Measurements from ENCODE around the gene OR1L8. TPM values are rescaled to one million over a fixed set of nuclear protein-coding genes. Genes with fewer than 3 reads are reported as not detected.
"Not testable (repeated sequence)": the region's sequence is repeated elsewhere in the genome, so short reads cannot be mapped to it uniquely, and the experiment has no call there.

OR1L8 gene
- total RNA-seq, 1 experiment from 2014 or later = not detected

DNA sequence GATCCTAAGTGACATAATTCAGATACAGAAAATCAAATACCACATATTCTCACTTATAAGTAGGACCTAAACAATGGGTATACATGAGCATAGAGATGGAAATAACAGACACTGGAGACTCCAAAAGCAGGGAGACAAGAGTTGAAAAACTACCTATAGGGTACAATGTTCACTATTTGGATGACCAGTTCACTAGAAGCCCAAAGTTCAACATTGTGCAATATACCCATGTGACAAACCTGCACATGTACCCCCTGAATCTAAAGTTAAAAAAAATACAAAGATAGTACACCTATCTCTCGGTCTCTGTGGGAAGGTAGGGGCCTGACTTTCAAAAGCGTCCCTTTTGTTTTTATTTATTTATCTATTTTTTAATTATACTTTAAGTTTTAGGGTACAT lies 44.4 kb downstream of the OR1L8 start:
- H3K4me1 Mint-ChIP-seq = no peaks in the 10 kb centered on the region
- peaks cover 75 to 79% of the 10 kb centered on the region in 2 experiments for H3K9me3 Mint-ChIP-seq
- no CpG with 5 or more reads among the region's 2 CpGs for WGBS (ENCODE audit: extremely low coverage, insufficient read length, low lambda C conversion rate)

DNA sequence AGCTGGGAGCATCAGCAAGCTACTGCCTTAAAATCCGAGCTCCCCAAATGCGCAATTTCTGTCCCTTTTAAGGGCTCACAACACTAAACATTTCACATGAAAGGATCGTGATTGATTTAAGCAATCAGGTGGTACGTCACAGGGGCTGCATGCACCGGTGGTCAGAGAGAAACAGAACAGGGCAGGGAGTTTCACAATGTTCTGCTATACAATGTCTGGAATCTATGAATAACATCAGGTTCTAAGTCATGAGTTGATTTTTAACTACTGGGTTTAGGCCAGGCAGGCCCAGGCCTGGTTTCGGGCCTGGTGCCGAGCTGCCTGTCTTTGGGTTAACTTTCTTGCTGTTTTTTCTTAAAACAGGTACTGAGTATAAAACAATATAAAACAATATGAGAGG lies 46.1 kb downstream of the OR1L8 start:
- H3K4ac ChIP-seq (ENCODE audit: low read depth, low read length); H2AFZ ChIP-seq (ENCODE audit: low read length); H4K5ac ChIP-seq (ENCODE audit: insufficient read length, low read depth, low read length); H3K27me3 Mint-ChIP-seq (ENCODE audit: low read depth); H3K9ac ChIP-seq (ENCODE audit: extremely low read depth, insufficient read length, low read length); H3K27ac Mint-ChIP-seq; H3K79me2 ChIP-seq (ENCODE audit: insufficient read depth, low read length); H3K4me1 Mint-ChIP-seq; H3K23me2 ChIP-seq (ENCODE audit: insufficient read length, low read depth, low read length, poor library complexity, severe bottlenecking); H4K20me1 ChIP-seq (ENCODE audit: control insufficient read depth, insufficient read depth, insufficient read length); H3K4me3 Mint-ChIP-seq; H3K79me1 ChIP-seq (ENCODE audit: insufficient read depth, low read depth, low read length, poor library complexity, severe bottlenecking); H3T11ph ChIP-seq (ENCODE audit: low read length); H4K8ac ChIP-seq (replicated peaks; ENCODE audit: insufficient read length, low read depth, low read length); H3K4me1 ChIP-seq (ENCODE audit: insufficient read depth, low read length); H3K4me2 ChIP-seq (ENCODE audit: insufficient read depth, insufficient read length, low read length); H2BK20ac ChIP-seq (ENCODE audit: low read depth, low read length, poor library complexity, severe bottlenecking); H3K18ac ChIP-seq (ENCODE audit: insufficient read length, low read depth, low read length); H2BK5ac ChIP-seq (ENCODE audit: insufficient read length, low read length); H4K91ac ChIP-seq (ENCODE audit: insufficient read length, low read depth, low read length); H3K14ac ChIP-seq (ENCODE audit: insufficient read depth, low read length); DNase-seq; H2BK15ac ChIP-seq (ENCODE audit: low read depth, low read length); H2BK12ac ChIP-seq (ENCODE audit: insufficient read length, low read depth, low read length); H3K27me3 ChIP-seq (ENCODE audit: insufficient read depth, low read length); H3K23ac ChIP-seq (ENCODE audit: insufficient read length, low read depth, low read length); H2BK120ac ChIP-seq (ENCODE audit: low read depth, low read length, poor library complexity, severe bottlenecking); H2AK5ac ChIP-seq (ENCODE audit: insufficient read length, low read length); H3K27ac ChIP-seq (ENCODE audit: insufficient read length, low read depth, low read length); H3K56ac ChIP-seq (ENCODE audit: insufficient read length, low read depth, low read length): not testable (repeated sequence)
- H3K36me3 Mint-ChIP-seq (ENCODE audit: insufficient read depth in 1 of 3, low read depth in 3 of 3) = peaks cover 0 to 31% (median 13%) of the 10 kb centered on the region in 3 experiments; a peak in 5 of 7 replicates
- peaks cover 77 to 82% of the 10 kb centered on the region in 2 experiments for H3K9me3 Mint-ChIP-seq
- WGBS (ENCODE audit: extremely low coverage, insufficient read length, low lambda C conversion rate) = no CpG with 5 or more reads among the region's 7 CpGs
- peaks cover 24% of the 10 kb centered on the region for H3K9me3 ChIP-seq (ENCODE audit: control insufficient read depth, low read depth, low read length)

More for the DNA sequence above, 44.4 kb downstream of the OR1L8 start:
- Histone ChIP-seq H3K27me3 (ENCODE audit: insufficient read depth, low read length) (no peaks in the 10 kb centered on the region), H2BK20ac (ENCODE audit: low read depth, low read length, poor library complexity, severe bottlenecking) (no peak overlapping the region), H3K56ac (ENCODE audit: insufficient read length, low read depth, low read length) (no peak overlapping the region), H2BK12ac (ENCODE audit: insufficient read length, low read depth, low read length) (no peak overlapping the region), H4K8ac (replicated peaks; ENCODE audit: insufficient read length, low read depth, low read length) (no peak overlapping the region), H3K14ac (ENCODE audit: insufficient read depth, low read length) (no peak overlapping the region), H2AFZ (ENCODE audit: low read length) (no peak overlapping the region), H3K4me1 (ENCODE audit: insufficient read depth, low read length) (no peaks in the 10 kb centered on the region), H3K4me2 (ENCODE audit: insufficient read depth, insufficient read length, low read length) (no peak overlapping the region), H3K79me2 (ENCODE audit: insufficient read depth, low read length) (no peaks in the 10 kb centered on the region), H3K9me3 (ENCODE audit: control insufficient read depth, low read depth, low read length) (peaks cover 39% of the 10 kb centered on the region), H3T11ph (ENCODE audit: low read length) (no peak overlapping the region), H3K9ac (ENCODE audit: extremely low read depth, insufficient read length, low read length) (no peak overlapping the region), H2BK120ac (ENCODE audit: low read depth, low read length, poor library complexity, severe bottlenecking) (no peak overlapping the region), H4K5ac (ENCODE audit: insufficient read length, low read depth, low read length) (no peak overlapping the region), H3K27ac (ENCODE audit: insufficient read length, low read depth, low read length) (no peak overlapping the region), H2BK15ac (ENCODE audit: low read depth, low read length) (no peak overlapping the region), H2AK5ac (ENCODE audit: insufficient read length, low read length) (no peak overlapping the region), H2BK5ac (ENCODE audit: insufficient read length, low read length) (no peak overlapping the region), H3K23me2 (ENCODE audit: insufficient read length, low read depth, low read length, poor library complexity, severe bottlenecking) (no peaks in the 10 kb centered on the region), H4K20me1 (ENCODE audit: control insufficient read depth, insufficient read depth, insufficient read length) (no peaks in the 10 kb centered on the region), H3K4ac (ENCODE audit: low read depth, low read length) (no peak overlapping the region), H3K79me1 (ENCODE audit: insufficient read depth, low read depth, low read length, poor library complexity, severe bottlenecking) (no peaks in the 10 kb centered on the region), H3K23ac (ENCODE audit: insufficient read length, low read depth, low read length) (no peak overlapping the region), H4K91ac (ENCODE audit: insufficient read length, low read depth, low read length) (no peak overlapping the region), H3K18ac (ENCODE audit: insufficient read length, low read depth, low read length) (no peak overlapping the region)
- TF ChIP-seq, protein P1, sequence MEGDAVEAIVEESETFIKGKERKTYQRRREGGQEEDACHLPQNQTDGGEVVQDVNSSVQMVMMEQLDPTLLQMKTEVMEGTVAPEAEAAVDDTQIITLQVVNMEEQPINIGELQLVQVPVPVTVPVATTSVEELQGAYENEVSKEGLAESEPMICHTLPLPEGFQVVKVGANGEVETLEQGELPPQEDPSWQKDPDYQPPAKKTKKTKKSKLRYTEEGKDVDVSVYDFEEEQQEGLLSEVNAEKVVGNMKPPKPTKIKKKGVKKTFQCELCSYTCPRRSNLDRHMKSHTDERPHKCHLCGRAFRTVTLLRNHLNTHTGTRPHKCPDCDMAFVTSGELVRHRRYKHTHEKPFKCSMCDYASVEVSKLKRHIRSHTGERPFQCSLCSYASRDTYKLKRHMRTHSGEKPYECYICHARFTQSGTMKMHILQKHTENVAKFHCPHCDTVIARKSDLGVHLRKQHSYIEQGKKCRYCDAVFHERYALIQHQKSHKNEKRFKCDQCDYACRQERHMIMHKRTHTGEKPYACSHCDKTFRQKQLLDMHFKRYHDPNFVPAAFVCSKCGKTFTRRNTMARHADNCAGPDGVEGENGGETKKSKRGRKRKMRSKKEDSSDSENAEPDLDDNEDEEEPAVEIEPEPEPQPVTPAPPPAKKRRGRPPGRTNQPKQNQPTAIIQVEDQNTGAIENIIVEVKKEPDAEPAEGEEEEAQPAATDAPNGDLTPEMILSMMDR (conservative IDR thresholded peaks at IDR 0.05) = no peak
- peaks cover 0 to 18% (median 11%) of the 10 kb centered on the region in 3 experiments; a peak in 5 of 7 replicates for H3K36me3 Mint-ChIP-seq (ENCODE audit: insufficient read depth in 1 of 3, low read depth in 3 of 3)
- peaks cover 1% of the 10 kb centered on the region for H3K27me3 Mint-ChIP-seq (ENCODE audit: low read depth)
- no peak overlapping the region for H3K27ac Mint-ChIP-seq
- H3K4me3 Mint-ChIP-seq = no peak overlapping the region
- DNase-seq = no peak

All from H9 (cell line).